HG02938 (cell line): Measurements from ENCODE around the gene PLN.

Experiments
- ATAC-seq: cut with Tn5 transposase; IDR thresholded peaks from one replicate; pipeline ENCODE4 v1.9.1; 2021; ENCODE audit warnings: mild to moderate bottlenecking, moderate library complexity; ENCODE audit not compliant: unreplicated experiment

PLN gene

DNA sequence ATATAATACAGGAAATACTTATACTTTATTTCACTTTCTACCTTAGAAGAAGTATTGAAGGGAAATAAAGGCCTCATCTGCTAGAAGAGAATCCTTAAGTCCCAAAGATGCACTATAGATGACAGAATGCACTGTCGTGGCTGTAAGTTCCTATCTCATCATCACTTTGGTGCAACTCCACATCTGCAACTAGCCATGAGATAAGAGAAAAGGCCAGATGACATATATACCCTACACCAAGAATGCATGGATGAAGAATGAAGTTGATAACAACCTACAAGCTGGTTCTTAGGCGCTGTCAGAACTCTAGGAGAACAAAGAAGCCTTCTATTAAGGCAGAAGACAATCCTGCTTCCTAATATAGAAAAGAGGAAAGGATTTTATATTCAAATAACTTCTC lies 11.6 kb upstream of the PLN start:
- no peak for ATAC-seq

DNA sequence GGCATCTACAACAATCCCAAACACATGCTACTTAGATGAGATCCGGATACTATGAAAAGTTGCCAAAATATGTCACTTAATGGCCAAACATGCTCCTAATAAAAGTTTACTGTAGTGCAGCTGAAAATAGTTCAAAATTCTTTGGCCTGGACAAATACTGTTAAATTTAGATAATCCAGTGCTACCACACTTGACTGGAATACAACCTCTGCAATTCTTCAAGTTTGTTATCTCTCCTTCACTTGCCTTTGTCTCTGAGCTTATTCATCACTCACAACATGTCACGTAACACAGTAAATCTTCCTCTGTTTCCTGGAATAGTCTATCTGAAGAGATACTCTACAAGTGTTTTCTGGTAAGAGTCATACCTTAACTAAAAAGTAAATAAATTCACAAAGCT lies 10.5 kb upstream of the PLN start:
- no peak for ATAC-seq

DNA sequence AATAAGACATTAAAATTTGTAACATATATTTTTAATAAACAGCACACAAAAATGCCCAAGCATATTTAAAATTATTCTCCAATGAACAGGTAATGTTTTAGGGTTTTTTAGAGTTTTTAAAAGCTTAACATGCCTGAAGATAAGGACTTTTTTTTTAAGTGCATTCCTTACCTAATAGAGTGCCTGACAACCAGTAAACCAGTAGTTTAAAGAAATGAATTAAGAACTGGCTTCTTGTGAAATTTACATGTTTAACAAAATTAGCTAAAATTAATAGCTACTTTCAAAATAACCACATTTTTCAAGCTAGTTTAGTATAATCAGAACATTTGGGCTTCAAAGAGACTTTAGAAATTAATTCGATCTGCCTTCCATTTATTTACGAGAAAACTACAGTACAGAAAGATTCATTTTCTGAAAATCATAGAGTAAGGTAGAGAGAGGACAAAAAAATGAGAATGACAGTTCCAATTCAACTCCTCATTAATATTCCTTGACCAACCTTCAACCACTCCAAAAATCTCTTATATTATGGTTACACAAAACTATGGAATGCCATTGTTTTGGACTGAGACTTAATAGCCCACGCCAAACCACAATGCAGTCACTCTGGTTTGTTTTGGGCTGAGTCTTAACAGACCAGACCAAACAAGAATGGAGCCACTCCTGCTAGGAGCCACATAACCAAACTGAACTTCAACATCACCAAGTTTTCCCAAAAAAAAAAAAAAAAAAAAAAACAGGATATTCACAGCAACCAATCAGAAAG lies 5.7 kb upstream of the PLN start:
- no peak for ATAC-seq

DNA sequence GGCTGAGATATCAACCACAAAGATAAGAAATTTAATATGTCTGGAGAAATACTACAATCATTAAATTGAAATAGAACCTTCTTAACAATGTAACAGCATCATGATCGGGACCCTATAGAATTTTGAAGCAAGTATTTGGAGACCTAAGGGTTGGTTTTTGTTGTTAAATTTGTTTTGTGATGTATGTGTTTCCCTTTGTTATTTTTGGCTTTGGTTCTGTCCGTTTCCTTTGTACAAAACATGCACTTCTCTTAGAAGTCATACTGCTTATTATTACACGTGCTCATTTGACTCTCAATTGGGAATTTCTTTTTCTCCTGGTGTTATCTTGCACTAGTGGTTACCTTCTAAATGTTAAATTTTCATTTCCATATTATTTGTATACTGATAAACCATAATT lies 4.0 kb upstream of the PLN start:
- no peak for ATAC-seq

DNA sequence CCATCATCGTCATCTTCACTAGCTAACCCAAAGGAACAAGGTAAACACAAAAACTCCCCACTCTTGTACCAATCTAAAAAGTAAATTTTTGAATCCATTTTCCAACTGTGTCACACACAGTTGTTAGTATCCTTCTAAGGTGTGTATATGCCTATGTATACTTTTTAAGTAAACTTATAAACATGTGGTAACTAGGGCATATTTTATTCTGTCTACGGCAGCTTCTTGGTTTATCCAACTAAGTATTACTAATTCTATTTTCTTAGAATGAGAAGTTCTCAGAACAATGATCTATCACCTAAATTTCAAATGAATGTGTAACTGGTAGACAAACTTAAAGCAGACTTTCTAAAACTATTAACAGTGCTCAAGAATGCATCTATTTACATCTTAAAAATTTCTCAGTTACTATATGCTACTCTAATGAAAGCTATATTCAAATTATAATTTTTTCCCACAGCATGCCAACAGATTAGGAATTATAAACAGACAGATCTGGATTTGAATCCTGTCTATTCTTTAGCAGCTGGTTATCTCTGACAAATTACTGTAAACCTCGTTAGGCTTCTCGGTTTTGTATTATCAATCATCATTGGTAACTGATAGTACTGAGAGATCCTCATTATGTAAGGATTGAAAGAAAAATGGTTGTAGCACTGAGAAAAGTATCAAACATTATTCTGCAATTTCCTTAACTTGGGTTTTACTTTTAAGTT lies 1.8 kb upstream of the PLN start:
- no peak for ATAC-seq

DNA sequence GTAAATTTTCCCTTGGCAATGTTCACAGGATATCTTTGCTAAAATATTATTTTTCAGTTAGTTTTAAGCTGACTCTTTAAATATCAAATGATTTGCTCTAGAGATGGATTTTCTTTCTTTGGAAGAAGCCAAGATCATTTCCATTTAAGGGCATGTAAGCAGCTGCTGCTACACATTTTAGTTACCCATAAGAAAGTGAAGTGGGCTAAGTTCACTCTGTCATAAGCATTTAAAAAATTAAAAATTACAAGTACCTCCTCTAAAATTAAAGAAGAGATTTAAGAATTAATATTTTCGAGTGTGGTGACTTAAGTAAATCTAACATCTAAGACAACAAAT lies 1.2 kb upstream of the PLN start:
- ATAC-seq: no peak

DNA sequence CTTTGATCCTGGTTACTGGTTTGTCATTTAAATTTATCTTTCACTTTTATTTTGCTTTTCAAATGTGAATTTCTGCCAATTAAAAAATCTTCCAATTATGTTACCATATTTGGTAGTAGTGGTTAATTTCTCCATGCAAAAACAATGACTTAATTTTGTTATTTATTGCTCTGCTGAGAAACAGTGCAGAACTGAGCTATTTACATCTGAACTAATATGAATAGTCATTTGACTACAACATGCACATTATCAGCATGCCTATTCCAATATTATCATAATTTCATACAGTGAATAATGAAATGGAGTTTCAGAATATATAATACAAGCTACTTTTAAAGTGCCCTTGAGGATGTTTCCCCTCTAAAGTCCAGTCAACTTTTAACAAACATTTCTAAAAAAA lies 517 bp downstream of the PLN start:
- ATAC-seq: no peak

DNA sequence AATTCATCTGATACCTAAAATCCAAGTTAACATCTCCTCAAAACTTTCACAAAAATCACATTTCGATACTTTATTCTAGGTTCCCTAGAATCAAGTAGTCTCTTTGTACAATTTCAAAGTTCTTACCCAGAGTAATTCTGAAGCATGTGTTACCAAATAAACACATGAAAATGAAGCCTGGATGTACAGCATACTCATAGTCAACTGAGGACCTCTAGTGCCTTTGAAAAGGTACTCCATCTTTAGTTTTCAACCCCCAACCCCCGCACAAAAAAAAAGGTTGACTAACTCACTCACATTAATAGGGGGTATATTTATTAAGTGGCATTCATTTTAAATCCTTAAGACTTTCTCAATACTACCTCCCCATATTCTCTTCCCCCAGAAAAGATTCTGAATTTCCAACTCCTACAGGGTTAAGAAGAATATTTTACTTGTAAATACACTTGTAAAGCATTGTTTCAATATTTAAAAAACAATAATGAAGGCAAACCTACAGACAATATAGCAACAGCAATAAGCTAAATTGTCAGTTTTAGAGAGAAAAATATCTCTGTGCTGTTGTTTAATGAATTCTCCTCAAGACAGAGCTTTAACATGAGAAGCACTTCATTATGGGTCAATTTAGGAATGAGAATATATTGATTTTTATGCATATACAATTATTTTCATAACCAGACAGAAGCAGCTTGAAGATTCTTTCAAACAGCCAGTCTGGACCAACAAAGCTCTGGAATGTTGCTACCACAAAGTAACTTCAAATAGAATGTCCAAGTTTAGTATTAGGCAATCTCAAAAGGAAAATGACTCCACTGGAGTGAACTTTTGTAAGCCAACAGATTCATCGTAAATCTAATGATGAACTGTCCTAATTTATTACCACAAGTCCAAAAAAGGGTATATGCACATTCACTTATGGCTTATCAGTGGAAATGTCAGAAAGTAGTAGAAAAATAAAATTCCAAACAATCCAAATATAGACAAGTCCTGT lies 3.3 kb downstream of the PLN start:
- peak; percentile 89 for ATAC-seq

DNA sequence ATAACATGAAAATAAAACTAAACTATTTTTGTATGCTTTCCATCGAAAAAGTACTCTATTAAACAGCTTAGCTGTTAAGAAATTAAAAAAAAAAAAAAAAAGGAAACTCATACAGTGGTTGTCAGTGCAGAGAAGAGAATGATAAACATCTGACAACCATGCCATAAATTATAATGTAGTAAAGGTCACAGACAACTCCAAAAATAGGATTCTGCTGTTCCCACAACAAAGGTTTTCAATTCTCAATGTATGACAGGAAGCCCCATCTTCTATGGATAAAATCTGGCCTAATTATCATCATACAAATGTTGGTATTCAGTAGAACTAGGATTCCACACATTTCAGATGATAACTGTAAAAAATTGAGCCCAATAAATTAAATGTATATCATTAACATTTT lies 5.0 kb downstream of the PLN start:
- ATAC-seq: no peak

DNA sequence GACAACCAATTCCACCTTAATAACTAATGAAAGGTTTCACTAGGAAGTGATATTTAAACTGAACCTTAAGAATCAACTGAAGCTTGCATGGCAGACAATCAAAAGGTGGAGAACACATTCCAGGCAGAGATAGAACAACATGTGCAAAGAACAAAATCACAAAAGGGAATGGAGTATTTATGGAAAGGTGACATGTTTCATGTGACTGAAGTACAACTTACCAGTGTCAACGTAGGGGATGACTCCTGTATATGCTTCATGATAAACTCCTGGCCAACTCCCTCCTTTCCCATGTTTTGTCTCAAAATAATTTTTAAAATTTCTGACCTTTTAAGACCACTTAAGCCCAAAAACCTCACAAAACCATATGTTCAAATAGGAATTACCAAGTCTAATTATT lies 6.6 kb downstream of the PLN start:
- ATAC-seq: no peak

DNA sequence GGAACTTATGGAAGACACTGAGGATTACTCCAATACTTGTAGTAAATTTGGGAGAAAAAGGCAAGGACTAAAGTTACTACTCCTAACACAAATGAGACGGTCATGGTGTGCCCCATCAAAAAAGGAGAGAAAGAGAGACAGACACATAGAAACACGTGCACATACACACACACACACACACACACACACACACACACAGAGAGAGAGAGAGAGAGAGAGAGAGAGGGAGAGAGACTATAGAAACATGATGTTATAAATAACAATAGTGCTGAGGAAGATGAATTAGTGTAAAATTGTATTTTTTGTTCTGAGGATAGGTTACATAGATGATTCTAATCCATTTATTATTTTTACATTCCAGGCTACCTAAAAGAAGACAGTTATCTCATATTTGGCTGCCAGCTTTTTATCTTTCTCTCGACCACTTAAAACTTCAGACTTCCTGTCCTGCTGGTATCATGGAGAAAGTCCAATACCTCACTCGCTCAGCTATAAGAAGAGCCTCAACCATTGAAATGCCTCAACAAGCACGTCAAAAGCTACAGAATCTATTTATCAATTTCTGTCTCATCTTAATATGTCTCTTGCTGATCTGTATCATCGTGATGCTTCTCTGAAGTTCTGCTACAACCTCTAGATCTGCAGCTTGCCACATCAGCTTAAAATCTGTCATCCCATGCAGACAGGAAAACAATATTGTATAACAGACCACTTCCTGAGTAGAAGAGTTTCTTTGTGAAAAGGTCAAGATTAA lies 10.5 kb downstream of the PLN start:
- ATAC-seq: peak; percentile 55

DNA sequence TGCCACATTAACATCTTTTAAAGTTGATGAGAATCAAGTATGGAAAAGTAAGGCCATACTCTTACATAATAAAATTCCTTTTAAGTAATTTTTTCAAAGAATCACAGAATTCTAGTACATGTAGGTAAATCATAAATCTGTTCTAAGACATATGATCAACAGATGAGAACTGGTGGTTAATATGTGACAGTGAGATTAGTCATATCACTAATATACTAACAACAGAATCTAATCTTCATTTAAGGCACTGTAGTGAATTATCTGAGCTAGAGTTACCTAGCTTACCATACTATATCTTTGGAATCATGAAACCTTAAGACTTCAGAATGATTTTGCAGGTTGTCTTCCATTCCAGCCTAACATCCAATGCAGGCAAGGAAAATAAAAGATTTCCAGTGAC lies 11.6 kb downstream of the PLN start:
- peak; percentile 86 for ATAC-seq

DNA sequence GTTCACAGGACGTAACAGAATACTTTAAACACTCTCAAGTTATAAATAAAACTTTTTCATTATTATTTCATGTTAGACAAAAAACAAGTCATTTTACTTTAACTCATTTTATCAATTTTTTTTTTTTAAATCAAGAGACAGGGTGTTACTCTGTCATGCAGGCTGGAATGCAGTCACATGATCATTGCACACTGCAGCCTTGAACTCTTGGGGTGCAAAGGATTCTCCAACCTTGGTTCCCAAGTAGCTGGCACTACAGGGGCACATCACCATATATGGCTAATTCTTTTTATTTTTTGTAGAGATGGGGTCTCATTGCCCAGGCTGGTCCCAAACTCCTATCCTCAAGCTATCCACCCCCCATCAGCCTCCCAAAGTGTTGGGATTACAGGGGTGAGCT lies 14.2 kb downstream of the PLN start:
- ATAC-seq: no peak

DNA sequence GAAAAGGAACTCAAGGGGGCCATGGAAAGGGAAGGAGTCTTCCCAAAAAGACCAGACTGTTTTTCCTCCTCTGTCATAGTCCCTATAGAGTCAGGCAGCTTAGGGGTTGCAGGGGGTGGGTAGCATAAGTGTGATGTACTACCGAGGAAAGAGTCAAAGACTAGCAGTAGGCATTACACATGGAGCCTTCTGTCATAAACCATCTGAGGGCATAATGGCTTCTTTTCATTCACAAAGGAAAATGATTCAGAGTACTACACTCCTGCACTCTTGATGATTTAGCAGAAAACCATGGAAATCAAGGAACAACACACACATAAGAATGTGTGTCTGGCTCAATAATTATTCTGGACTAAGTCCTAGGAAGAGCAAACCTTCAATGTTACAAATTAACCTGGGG lies 14.9 kb downstream of the PLN start:
- ATAC-seq: no peak

DNA sequence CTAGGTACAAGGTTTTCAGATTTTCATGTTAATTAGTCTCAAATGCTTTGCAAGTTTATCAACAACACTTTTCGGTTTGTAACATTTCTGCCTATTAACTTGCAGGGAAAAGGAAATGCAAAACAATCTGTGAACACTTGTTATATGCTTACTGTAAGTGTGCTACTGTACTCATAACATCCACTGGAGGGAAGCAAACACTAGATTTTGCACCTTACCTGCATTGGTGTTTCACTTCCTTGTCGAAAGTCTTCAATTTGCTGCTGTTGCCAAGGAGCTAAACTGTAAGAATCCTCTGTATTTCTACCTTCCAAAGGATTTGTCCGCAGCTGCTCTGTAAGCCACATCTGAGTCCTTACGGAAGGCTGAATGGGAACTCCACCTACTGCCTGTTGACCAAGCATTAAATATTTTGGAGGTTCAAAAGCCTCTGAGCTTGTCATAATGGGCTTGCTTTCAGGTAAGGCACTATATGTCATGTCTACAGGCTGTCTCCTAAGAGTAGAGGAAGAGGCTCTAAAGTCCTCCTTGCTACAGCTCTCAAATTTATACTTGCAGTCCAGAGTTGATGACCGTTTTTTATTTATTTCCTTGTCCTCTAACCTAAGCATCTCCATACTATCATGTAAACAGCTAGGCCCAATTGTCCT lies 17.3 kb downstream of the PLN start:
- ATAC-seq: peak; percentile 99

DNA sequence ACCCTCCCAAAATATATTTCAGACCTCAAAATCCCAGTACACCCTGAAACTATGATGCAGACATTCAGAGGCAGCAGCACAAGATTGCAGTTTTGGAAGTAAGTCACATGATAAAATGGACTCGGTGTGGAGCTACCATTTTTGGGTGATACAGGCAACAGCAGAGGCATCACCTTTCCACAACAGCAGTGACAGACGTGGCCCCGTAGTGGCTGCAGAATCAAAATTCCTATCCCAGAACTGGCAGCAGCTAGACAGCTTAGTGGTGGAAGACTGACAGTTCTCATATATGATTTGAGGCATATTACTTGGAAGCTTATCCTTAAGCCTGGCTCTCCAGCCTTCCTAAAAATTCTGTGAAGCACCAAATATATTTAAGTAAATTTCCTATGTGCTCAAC lies 19.9 kb downstream of the PLN start:
- no peak for ATAC-seq

DNA sequence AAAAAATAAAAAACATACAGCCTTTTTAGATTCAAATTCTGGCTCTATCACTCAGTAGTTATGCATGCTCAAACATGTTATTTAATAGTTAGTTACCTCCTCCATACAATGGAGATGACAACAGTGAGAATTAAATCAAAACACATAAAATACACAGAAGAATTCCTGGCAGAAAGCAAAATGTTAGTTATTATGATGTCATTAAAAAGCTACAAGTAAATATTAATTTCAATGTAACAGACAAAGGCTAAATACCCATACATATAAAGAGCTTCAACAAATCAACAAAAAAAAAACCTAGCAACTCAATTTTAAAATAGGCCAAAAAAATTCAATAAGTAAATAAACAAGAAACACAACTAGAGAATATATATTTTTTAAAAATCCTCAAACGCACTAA lies 21.4 kb downstream of the PLN start:
- no peak for ATAC-seq

DNA sequence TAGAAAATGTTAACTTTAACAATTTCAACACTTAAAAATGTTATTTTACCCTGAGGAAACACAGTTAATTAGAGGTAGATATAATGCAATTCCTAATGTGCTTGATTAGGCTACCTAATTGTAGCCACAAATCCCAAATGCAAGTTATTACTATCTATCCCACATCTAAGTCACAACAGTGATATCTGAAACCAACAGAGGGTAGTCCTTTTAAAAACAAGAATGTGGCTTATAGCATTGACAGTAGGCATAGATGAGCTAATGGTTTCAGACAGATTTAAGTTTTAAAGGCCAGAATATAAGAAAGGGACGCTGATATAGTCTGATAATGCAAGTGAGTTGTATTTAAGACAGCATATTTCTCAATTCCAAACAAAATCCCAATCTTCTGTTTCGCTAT lies 23.0 kb downstream of the PLN start:
- no peak for ATAC-seq

DNA sequence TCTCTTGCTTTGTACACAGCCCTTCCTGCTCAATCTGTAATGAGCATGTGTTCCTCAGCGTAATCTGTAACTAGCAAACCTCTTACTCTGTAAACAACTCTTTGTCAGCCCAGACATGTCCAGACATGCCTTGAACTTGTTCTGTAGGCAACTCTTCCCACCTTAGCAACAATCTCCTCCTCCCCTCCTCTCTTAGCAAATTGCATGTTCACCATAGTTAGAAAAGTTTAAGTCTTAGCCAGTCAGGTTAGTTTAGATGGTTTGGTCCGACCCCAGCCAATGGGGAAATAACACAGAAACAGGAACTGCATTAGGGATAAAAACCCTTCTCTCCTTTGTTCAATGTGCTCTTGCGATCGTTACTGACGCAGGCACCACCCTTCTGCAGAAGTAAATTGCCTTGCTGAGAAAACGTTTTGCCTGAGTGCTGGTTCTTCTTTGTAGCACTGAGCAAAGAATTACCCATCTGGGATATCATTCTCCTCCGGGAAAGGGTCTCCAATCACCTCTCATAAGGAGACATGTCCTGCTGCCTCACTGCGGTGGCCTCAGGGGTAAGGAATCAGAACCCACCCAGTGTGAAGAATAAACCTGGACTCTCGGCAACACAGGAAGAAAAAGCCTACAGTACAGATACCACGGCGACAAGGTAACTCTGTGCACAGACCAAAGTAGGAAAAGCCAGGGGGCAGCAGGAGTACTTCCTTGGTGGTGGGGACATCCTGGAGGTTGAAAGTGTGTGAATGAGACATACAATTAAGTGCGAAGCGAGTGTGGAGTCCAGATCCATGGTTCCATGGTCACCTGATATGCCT lies 26.2 kb downstream of the PLN start:
- no peak for ATAC-seq

DNA sequence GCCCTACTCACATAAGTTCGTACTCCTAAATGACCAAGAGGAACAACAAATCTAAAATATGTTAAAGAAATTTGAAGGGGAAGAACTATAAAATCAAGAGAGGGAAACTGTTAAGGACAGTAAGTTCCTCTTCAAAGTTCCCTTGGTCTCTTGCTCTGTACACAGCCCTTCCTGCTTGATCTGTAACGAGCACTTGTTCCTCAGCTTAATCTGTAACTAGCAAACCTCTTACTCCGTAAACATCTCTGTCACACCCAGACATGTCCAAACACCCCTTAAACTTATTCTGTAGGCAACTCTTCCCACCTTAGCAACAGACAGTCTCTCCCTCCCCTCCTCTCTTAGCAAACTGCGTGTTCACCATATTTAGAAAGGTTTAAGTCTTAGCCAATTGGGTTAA lies 29.9 kb downstream of the PLN start:
- ATAC-seq: no peak
